ENCODE data around the gene CRB1.

CRB1 gene

DNA sequence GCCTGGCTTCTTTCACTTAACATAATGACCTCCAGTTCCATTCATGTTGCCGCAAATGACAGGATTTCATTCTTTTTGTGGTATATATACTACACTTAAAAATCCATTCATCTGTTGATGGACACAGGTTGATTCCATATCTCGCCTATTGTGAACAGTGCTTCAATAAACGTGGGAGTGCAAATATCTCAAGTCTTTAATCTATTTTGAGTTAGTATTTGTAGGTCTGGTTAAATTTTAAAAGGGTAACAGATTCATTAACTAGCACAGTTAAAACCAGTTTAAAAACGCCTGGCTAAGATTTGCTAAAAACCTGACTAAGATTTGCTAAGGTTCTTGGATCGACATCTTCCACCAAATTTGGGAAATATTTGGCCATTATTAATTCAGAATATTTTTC, 45.7 kb downstream of the CRB1 start:
- Histone ChIP-seq H4K20me1 (ENCODE audit: control insufficient read depth, insufficient read depth, low read depth, low read length) (no peaks in the 10 kb centered on the region), H3K4me1 (ENCODE audit: control insufficient read depth, low read length) (no peaks in the 10 kb centered on the region), H3F3A (ENCODE audit: control insufficient read depth, insufficient read depth) (no peaks in the 10 kb centered on the region), H3K36me3 (ENCODE audit: control insufficient read depth, low read length) (no peaks in the 10 kb centered on the region), H3K9me2 (replicated peaks; ENCODE audit: control insufficient read depth, low read length) (no peaks in the 10 kb centered on the region), H3K79me2 (ENCODE audit: control insufficient read depth, low read length) (no peaks in the 10 kb centered on the region), H3K4me3 (ENCODE audit: low read length) (no peak overlapping the region), H3K27me3 (ENCODE audit: control insufficient read depth, low read length) (no peaks in the 10 kb centered on the region), H3K9me3 (ENCODE audit: control insufficient read depth, insufficient read depth, low read length) (no peaks in the 10 kb centered on the region), H3K27ac (ENCODE audit: low read depth, low read length) (no peak overlapping the region), H3K4me2 (ENCODE audit: low read length) (no peak overlapping the region)
- no peak for TF ChIP-seq EZH2phosphoT487 (IDR thresholded peaks at IDR 0.05; ENCODE audit: borderline replicate concordance, low read length)
- TF ChIP-seq, protein P1, sequence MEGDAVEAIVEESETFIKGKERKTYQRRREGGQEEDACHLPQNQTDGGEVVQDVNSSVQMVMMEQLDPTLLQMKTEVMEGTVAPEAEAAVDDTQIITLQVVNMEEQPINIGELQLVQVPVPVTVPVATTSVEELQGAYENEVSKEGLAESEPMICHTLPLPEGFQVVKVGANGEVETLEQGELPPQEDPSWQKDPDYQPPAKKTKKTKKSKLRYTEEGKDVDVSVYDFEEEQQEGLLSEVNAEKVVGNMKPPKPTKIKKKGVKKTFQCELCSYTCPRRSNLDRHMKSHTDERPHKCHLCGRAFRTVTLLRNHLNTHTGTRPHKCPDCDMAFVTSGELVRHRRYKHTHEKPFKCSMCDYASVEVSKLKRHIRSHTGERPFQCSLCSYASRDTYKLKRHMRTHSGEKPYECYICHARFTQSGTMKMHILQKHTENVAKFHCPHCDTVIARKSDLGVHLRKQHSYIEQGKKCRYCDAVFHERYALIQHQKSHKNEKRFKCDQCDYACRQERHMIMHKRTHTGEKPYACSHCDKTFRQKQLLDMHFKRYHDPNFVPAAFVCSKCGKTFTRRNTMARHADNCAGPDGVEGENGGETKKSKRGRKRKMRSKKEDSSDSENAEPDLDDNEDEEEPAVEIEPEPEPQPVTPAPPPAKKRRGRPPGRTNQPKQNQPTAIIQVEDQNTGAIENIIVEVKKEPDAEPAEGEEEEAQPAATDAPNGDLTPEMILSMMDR (IDR thresholded peaks at IDR 0.05; ENCODE audit: low read depth, low read length, poor library complexity, severe bottlenecking): no peak

DNA sequence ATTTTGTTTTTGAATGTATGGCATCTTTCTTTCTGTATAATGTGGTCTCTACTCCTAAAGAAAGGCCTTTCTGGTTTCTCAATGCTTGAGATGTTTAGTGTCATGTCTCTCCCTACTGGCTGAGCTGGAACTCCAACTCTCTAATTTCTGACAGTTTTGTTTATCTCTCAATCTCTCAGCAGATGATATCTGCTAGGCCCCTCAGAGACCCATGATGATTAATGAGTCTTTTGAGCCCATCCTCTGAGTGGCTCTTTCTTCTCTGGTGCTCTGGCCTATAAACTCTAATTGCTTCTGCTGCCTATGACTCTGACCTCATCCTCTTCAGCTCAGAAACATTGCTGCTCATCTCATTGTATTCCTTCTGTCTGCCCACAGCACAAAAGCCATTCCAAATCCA, 46.6 kb downstream of the CRB1 start:
- no peaks in the 10 kb centered on the region for H4K20me1 ChIP-seq (ENCODE audit: control insufficient read depth, insufficient read depth, low read depth, low read length)
- TF ChIP-seq, protein P1 (IDR thresholded peaks at IDR 0.05; ENCODE audit: low read depth, low read length, poor library complexity, severe bottlenecking): no peak
- TF ChIP-seq EZH2phosphoT487 (IDR thresholded peaks at IDR 0.05; ENCODE audit: borderline replicate concordance, low read length): no peak
- no peaks in the 10 kb centered on the region for H3K79me2 ChIP-seq (ENCODE audit: control insufficient read depth, low read length)
- H3F3A ChIP-seq (ENCODE audit: control insufficient read depth, insufficient read depth): no peaks in the 10 kb centered on the region
- H3K27ac ChIP-seq (ENCODE audit: low read depth, low read length): no peak overlapping the region
- H3K4me3 ChIP-seq (ENCODE audit: low read length): no peak overlapping the region
- no peaks in the 10 kb centered on the region for H3K9me3 ChIP-seq (ENCODE audit: control insufficient read depth, insufficient read depth, low read length)
- H3K27me3 ChIP-seq (ENCODE audit: control insufficient read depth, low read length): no peaks in the 10 kb centered on the region
- H3K4me2 ChIP-seq (ENCODE audit: low read length): no peak overlapping the region
- H3K36me3 ChIP-seq (ENCODE audit: control insufficient read depth, low read length): no peaks in the 10 kb centered on the region
- H3K4me1 ChIP-seq (ENCODE audit: control insufficient read depth, low read length): no peaks in the 10 kb centered on the region
- H3K9me2 ChIP-seq (replicated peaks; ENCODE audit: control insufficient read depth, low read length): no peaks in the 10 kb centered on the region

DNA sequence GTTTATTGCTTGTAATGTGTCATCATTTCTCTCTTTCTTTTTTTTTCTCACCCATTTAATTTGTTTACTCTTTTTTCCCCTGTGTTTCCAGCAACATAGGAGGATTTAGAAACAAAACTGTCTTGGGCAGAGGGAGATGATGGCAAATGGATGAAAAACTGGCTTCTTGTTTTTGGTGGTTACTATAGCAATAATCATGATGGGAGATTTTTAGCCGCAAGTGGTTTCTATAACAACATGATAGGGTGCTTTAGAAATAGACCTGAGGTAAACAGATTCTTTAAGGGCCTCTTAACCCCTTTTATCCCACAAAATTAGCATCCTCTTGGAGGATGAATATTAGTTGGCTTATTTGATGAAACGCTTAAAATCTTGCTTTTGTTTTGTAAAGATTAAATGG, 51.6 kb downstream of the CRB1 start:
- no peaks in the 10 kb centered on the region for H3K79me2 ChIP-seq (ENCODE audit: control insufficient read depth, low read length)
- TF ChIP-seq, protein P1 (IDR thresholded peaks at IDR 0.05; ENCODE audit: low read depth, low read length, poor library complexity, severe bottlenecking): no peak
- TF ChIP-seq EZH2phosphoT487 (IDR thresholded peaks at IDR 0.05; ENCODE audit: borderline replicate concordance, low read length): no peak
- H3K9me3 ChIP-seq (ENCODE audit: control insufficient read depth, insufficient read depth, low read length): no peaks in the 10 kb centered on the region
- H3F3A ChIP-seq (ENCODE audit: control insufficient read depth, insufficient read depth): no peaks in the 10 kb centered on the region
- H3K4me2 ChIP-seq (ENCODE audit: low read length): no peak overlapping the region
- no peaks in the 10 kb centered on the region for H3K9me2 ChIP-seq (replicated peaks; ENCODE audit: control insufficient read depth, low read length)
- H4K20me1 ChIP-seq (ENCODE audit: control insufficient read depth, insufficient read depth, low read depth, low read length): no peaks in the 10 kb centered on the region
- no peak overlapping the region for H3K4me3 ChIP-seq (ENCODE audit: low read length)
- no peaks in the 10 kb centered on the region for H3K27me3 ChIP-seq (ENCODE audit: control insufficient read depth, low read length)
- no peak overlapping the region for H3K27ac ChIP-seq (ENCODE audit: low read depth, low read length)
- no peaks in the 10 kb centered on the region for H3K4me1 ChIP-seq (ENCODE audit: control insufficient read depth, low read length)
- no peaks in the 10 kb centered on the region for H3K36me3 ChIP-seq (ENCODE audit: control insufficient read depth, low read length)

Data from DOHH2 (cell line).